ENCODE data around the gene ZNF654.
A peak's percentile ranks its signal among the peaks of the same experiment; 100 is the strongest.
"Not testable (repeated sequence)": the region's sequence is repeated elsewhere in the genome, so short reads cannot be mapped to it uniquely, and the experiment has no call there.

The ZNF654 gene

GRCh38 chr3:88142094-88142624, 83.1 kb downstream of the ZNF654 start:
- DNase-seq (ENCODE audit: low spot score), result no peak

GRCh38 chr3:88147261-88147660, 88.2 kb downstream of the ZNF654 start:
- DNase-seq (ENCODE audit: low spot score), result no peak

- no peak for DNase-seq (ENCODE audit: low spot score)
Observed at GRCh38 chr3:88148651-88149050, 89.6 kb downstream of the ZNF654 start.

- DNase-seq (ENCODE audit: low spot score), result peak; percentile 17
Observed at GRCh38 chr3:88149101-88149508, 90.0 kb downstream of the ZNF654 start.

GRCh38 chr3:88149509-88150362, 90.7 kb downstream of the ZNF654 start, which contains the start of gene C3orf38:
Gene C3orf38 (plus strand): TSS chr3:88149959. CDS start chr3:88150053, 94 bp downstream.
- peak; percentile 72 for DNase-seq (ENCODE audit: low spot score)

- DNase-seq (ENCODE audit: low spot score), result peak; percentile 50
Observed at GRCh38 chr3:88150371-88150770, 91.3 kb downstream of the ZNF654 start.

GRCh38 chr3:88150806-88151205, 91.8 kb downstream of the ZNF654 start:
- peak; percentile 43 for DNase-seq (ENCODE audit: low spot score)

GRCh38 chr3:88151358-88151757, 92.3 kb downstream of the ZNF654 start:
- DNase-seq (ENCODE audit: low spot score), result peak; percentile 6

- DNase-seq (ENCODE audit: low spot score), result no peak
Observed at GRCh38 chr3:88152841-88153240, 93.8 kb downstream of the ZNF654 start.

GRCh38 chr3:88166419-88166971, 107.4 kb downstream of the ZNF654 start:
- DNase-seq (ENCODE audit: low spot score), result no peak

- no peak for DNase-seq (ENCODE audit: low spot score)
Observed at GRCh38 chr3:88167173-88167572, 108.1 kb downstream of the ZNF654 start.

- no peak for DNase-seq (ENCODE audit: low spot score)
Observed at GRCh38 chr3:88167704-88168103, 108.6 kb downstream of the ZNF654 start.

- no peak for DNase-seq (ENCODE audit: low spot score)
Observed at GRCh38 chr3:88168171-88168570, 109.1 kb downstream of the ZNF654 start.

- peak; percentile 44 for DNase-seq (ENCODE audit: low spot score)
Observed at GRCh38 chr3:88180398-88180999, 121.4 kb downstream of the ZNF654 start.

- DNase-seq (ENCODE audit: low spot score), result not testable (repeated sequence)
Observed at GRCh38 chr3:88182165-88182918, 123.3 kb downstream of the ZNF654 start.

GRCh38 chr3:88188436-88188835, 129.4 kb downstream of the ZNF654 start:
- DNase-seq (ENCODE audit: low spot score), result no peak

GRCh38 chr3:88189361-88189810, 130.3 kb downstream of the ZNF654 start:
- DNase-seq (ENCODE audit: low spot score), result no peak

- DNase-seq (ENCODE audit: low spot score), result no peak
Observed at GRCh38 chr3:88191872-88192409, 132.9 kb downstream of the ZNF654 start.

- no peak for DNase-seq (ENCODE audit: low spot score)
Observed at GRCh38 chr3:88192631-88193030, 133.6 kb downstream of the ZNF654 start.

Measured in NAMALWA (cell line).